OCI-LY1 (cell line): ENCODE measurements around the gene PKNOX2.

Experiments used
- H2AFZ ChIP-seq: fragments of 200-600 bp; sonication (generic), shearing (Covaris generic); 2 replicates; pipeline ENCODE4 v1.6.0; 2014; ENCODE audit warnings: antibody characterized with exemption, mild to moderate bottlenecking, low read length
- H3F3A ChIP-seq: fragments of 200-600 bp; sonication (generic), shearing (Covaris generic); 2 replicates; pipeline ENCODE4 v1.6.0; 2014; ENCODE audit warnings: mild to moderate bottlenecking, antibody characterized with exemption, low read length, moderate library complexity; ENCODE audit not compliant: insufficient read depth
- H3K27ac ChIP-seq: fragments of 200-600 bp; sonication (generic); 2 replicates; pipeline ENCODE4 v1.5.1; 2014; ENCODE audit warnings: low read length, mixed run types, mild to moderate bottlenecking, low read depth; ENCODE audit not compliant: poor library complexity, severe bottlenecking
- H3K27me3 ChIP-seq: fragments of 200-600 bp; sonication (generic); 2 replicates; pipeline ENCODE4 v1.6.0; 2014; ENCODE audit warnings: antibody characterized with exemption, mild to moderate bottlenecking, low read length, moderate library complexity; ENCODE audit not compliant: insufficient read depth
- H3K36me3 ChIP-seq: fragments of 200-600 bp; sonication (generic); 2 replicates; pipeline ENCODE4 v1.6.1; 2014; ENCODE audit warnings: mild to moderate bottlenecking, antibody characterized with exemption, low read length, moderate library complexity, mixed read lengths; ENCODE audit not compliant: insufficient read depth
- H3K4me1 ChIP-seq: fragments of 200-600 bp; sonication (generic); 2 replicates; pipeline ENCODE4 v1.5.1; 2014; ENCODE audit warnings: mild to moderate bottlenecking, low read length, moderate library complexity; ENCODE audit not compliant: insufficient read depth, severe bottlenecking
- H3K4me2 ChIP-seq: fragments of 200-600 bp; sonication (generic), shearing (Covaris generic); 2 replicates; pipeline ENCODE4 v1.6.1; 2014; ENCODE audit warnings: low read length
- H3K4me3 ChIP-seq: fragments of 200-600 bp; sonication (generic); 2 replicates; pipeline ENCODE4 v1.5.1; 2014; ENCODE audit warnings: low read length, low read depth, mild to moderate bottlenecking, mixed read lengths; ENCODE audit not compliant: poor library complexity, severe bottlenecking
- H3K79me2 ChIP-seq: fragments of 200-600 bp; shearing (Covaris generic); 2 replicates; pipeline ENCODE4 v1.6.1; 2016; ENCODE audit warnings: mixed run types, low read length, mixed read lengths; ENCODE audit not compliant: insufficient read depth
- H3K9ac ChIP-seq: fragments of 200-600 bp; sonication (generic), shearing (Covaris generic); 2 replicates; pipeline ENCODE4 v1.6.1; 2014; ENCODE audit warnings: mild to moderate bottlenecking, low read length, mixed read lengths
- H3K9me2 ChIP-seq: fragments of 200-600 bp; sonication (generic), shearing (Covaris generic); 2 replicates; pipeline ENCODE4 v1.6.1; 2014; ENCODE audit warnings: low read depth, mild to moderate bottlenecking, low read length, mixed read lengths
- H3K9me3 ChIP-seq: fragments of 200-600 bp; shearing (Covaris generic); 2 replicates; pipeline ENCODE4 v1.6.1; 2014; ENCODE audit warnings: low read length, mixed read lengths
- H4K20me1 ChIP-seq: fragments of 200-600 bp; sonication (generic), shearing (Covaris generic); 2 replicates; pipeline ENCODE4 v1.6.0; 2016; ENCODE audit warnings: mild to moderate bottlenecking, low read length; ENCODE audit not compliant: insufficient read depth
- CTCF ChIP-seq: fragments of 200-600 bp; sonication (generic), shearing (Covaris generic); IDR thresholded peaks from 2 replicates; pipeline ENCODE4 v1.5.1; 2017; ENCODE audit warnings: mild to moderate bottlenecking, antibody characterized with exemption, low read length, moderate library complexity, mixed read lengths
- EZH2 ChIP-seq: fragments of 200-600 bp; sonication (generic), shearing (Covaris generic); IDR thresholded peaks from 2 replicates; pipeline ENCODE4 v1.8.0; 2017; ENCODE audit warnings: borderline replicate concordance, mixed run types, mild to moderate bottlenecking, antibody characterized with exemption, low read length, moderate library complexity, mixed read lengths

Gene PKNOX2

DNA sequence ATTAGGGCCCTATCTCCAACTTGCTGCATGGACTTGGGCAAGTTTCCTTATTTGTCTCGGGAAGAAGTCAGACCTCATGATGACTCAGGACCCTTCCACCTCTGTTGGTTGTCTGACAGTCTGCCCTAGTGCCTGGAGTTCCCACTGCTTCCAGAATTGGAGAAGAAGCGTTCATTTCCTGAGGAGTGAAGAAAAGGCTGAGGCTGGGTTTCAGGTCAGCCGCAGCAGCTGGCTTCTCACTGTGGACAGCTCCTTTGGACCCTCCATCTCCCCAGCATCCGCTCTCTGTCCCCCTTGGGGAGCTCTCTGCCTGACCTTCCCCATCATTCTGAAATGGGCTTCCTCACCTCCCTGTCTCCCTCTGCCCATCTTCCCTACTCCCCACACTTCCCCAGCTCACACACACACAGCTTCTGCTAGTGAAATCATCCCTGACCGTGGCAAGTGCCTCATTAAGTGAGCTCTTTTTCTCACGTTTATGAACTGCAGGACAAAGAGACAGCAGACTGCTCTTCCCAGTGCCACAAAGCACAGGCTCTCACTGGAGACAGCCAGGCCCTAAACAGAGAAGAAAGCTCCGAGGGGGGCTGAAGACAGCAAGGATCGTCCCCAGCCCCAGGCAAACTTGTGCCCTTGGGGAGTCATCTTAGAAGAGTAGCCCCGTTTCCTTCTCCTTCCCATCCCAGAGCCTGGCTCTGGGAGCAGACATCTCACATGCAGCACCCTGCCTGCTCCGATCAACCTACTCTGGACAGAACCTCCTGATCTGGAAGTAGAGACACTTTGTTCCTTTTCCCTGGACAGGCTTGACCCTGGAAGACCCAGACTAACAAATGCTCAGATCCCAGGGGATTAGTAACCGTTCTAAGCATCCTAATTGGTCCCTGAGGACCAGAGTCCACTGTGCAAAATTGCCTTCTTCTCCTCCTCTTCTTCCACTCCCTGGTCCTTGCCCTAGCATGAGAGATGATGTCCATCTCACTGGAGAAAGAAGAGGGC is 173.6 kb downstream of the PKNOX2 start:
- no peak overlapping the region for H2AFZ ChIP-seq
- no peak overlapping the region for H3K4me3 ChIP-seq
- H3K4me1 ChIP-seq = no peaks in the 10 kb centered on the region
- no peaks in the 10 kb centered on the region for H3F3A ChIP-seq
- no peak overlapping the region for H3K9ac ChIP-seq
- H4K20me1 ChIP-seq = no peaks in the 10 kb centered on the region
- no peak overlapping the region for H3K27ac ChIP-seq
- no peaks in the 10 kb centered on the region for H3K36me3 ChIP-seq
- no peak overlapping the region for H3K4me2 ChIP-seq
- H3K9me3 ChIP-seq = no peaks in the 10 kb centered on the region
- H3K79me2 ChIP-seq = no peaks in the 10 kb centered on the region
- no peaks in the 10 kb centered on the region for H3K27me3 ChIP-seq
- H3K9me2 ChIP-seq = no peaks in the 10 kb centered on the region
- TF ChIP-seq CTCF (no peak), EZH2 (no peak)

GRCh38 chr11:125338886-125339811 is 174.6 kb downstream of the PKNOX2 start:
- H3K9me3 ChIP-seq = no peaks in the 10 kb centered on the region
- no peak for TF ChIP-seq CTCF
- TF ChIP-seq EZH2 = no peak
- no peaks in the 10 kb centered on the region for H3K79me2 ChIP-seq
- H3K9ac ChIP-seq = no peak overlapping the region
- no peaks in the 10 kb centered on the region for H4K20me1 ChIP-seq
- no peaks in the 10 kb centered on the region for H3K27me3 ChIP-seq
- H3K27ac ChIP-seq = no peak overlapping the region
- no peak overlapping the region for H3K4me3 ChIP-seq
- H3K4me2 ChIP-seq = no peak overlapping the region
- H3K9me2 ChIP-seq = no peaks in the 10 kb centered on the region
- no peak overlapping the region for H2AFZ ChIP-seq
- H3K36me3 ChIP-seq = no peaks in the 10 kb centered on the region
- no peaks in the 10 kb centered on the region for H3F3A ChIP-seq
- H3K4me1 ChIP-seq = no peaks in the 10 kb centered on the region

GRCh38 chr11:125341676-125342075 is 177.1 kb downstream of the PKNOX2 start:
- no peaks in the 10 kb centered on the region for H3K9me2 ChIP-seq
- H3F3A ChIP-seq = no peaks in the 10 kb centered on the region
- H3K27me3 ChIP-seq = no peaks in the 10 kb centered on the region
- TF ChIP-seq EZH2 (no peak), CTCF (no peak)
- H3K9me3 ChIP-seq = no peaks in the 10 kb centered on the region
- no peak overlapping the region for H3K27ac ChIP-seq
- no peak overlapping the region for H3K4me3 ChIP-seq
- no peak overlapping the region for H3K9ac ChIP-seq
- H3K4me2 ChIP-seq = no peak overlapping the region
- no peak overlapping the region for H2AFZ ChIP-seq
- H3K36me3 ChIP-seq = no peaks in the 10 kb centered on the region
- no peaks in the 10 kb centered on the region for H3K79me2 ChIP-seq
- no peaks in the 10 kb centered on the region for H3K4me1 ChIP-seq
- H4K20me1 ChIP-seq = no peaks in the 10 kb centered on the region
